Erythroblast (primary cell): ENCODE data around the gene SCAF4.

ENCODE experiments used
- GATA1 ChIP-seq: IDR thresholded peaks from 2 replicates; pipeline ENCODE4 v1.6.1; 2011; ENCODE audit warnings: low read depth, mild to moderate bottlenecking, control low read depth, low read length, moderate library complexity
- POLR2A ChIP-seq: IDR thresholded peaks from 2 replicates; pipeline ENCODE4 v1.6.1; 2011; ENCODE audit warnings: mild to moderate bottlenecking, low read length

GRCh38 chr21:31774031-31774430 is 42.1 kb upstream of the SCAF4 start:
- no peak for TF ChIP-seq GATA1
- TF ChIP-seq POLR2A: no peak
